ENCODE measurements around the gene ZNF549. TPM values are rescaled to one million over a fixed set of nuclear protein-coding genes. Genes with fewer than 3 reads are reported as not detected.

ZNF549 gene
- total RNA-seq, 4 donors from 2014 or later = 5.4 to 9.3 (median 5.7) TPM

DNA sequence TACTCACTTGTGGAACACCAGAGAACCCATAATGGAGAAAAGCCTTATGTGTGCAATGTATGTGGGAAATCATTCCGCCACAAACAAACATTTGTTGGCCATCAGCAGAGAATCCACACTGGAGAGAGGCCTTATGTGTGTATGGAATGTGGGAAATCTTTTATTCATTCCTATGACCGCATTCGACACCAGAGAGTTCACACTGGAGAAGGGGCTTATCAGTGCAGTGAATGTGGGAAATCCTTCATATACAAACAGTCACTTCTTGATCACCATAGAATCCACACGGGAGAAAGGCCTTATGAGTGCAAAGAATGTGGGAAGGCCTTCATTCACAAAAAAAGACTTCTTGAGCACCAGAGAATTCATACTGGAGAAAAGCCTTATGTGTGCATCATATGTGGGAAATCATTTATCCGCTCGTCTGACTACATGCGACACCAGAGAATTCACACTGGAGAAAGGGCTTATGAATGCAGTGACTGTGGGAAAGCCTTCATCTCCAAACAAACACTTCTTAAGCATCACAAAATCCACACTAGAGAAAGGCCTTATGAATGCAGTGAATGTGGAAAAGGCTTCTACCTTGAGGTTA lies 10.9 kb downstream of the ZNF549 start:
- Histone ChIP-seq H3K4me3 (no peak overlapping the region), H3K9me3 (peaks cover 3 to 100% (median 5%) of the 10 kb centered on the region in 3 donors)
- ATAC-seq = no peak

DNA sequence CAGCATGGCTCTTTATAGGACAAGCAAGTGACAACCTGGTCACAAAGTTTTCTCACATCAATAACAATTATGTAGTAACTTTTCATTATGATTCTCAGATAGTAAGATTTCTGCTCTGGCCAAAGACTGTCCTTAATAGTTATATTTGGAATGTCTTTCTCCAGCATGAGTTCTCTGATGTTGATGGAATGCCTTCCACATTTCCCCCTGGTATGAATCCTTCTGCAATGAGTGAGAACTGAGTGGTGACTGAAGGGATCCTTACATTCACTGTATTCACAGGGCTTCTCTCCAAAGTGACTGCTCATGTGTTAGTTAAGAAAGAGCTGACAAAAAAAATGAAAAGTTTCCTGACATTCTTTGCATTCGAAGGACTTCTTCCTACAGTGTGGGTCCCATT lies 19.4 kb downstream of the ZNF549 start:
- Histone ChIP-seq H3K27me3 (no peaks in the 10 kb centered on the region), H3K36me3 (peaks cover 33 to 100% of the 10 kb centered on the region in 2 donors), H3K27ac (no peak overlapping the region), H3K4me1 (no peaks in the 10 kb centered on the region), H3K9me3 (peaks cover 6 to 100% (median 11%) of the 10 kb centered on the region in 3 donors), H3K4me3 (no peak overlapping the region)
- 100% methylated on average over 1 of the region's 1 CpG; no CpG with 5 or more reads in 1 of the 2 donors for WGBS, 2 donors (ENCODE audit: low coverage in 1 of 2)
- TF ChIP-seq, protein P1, sequence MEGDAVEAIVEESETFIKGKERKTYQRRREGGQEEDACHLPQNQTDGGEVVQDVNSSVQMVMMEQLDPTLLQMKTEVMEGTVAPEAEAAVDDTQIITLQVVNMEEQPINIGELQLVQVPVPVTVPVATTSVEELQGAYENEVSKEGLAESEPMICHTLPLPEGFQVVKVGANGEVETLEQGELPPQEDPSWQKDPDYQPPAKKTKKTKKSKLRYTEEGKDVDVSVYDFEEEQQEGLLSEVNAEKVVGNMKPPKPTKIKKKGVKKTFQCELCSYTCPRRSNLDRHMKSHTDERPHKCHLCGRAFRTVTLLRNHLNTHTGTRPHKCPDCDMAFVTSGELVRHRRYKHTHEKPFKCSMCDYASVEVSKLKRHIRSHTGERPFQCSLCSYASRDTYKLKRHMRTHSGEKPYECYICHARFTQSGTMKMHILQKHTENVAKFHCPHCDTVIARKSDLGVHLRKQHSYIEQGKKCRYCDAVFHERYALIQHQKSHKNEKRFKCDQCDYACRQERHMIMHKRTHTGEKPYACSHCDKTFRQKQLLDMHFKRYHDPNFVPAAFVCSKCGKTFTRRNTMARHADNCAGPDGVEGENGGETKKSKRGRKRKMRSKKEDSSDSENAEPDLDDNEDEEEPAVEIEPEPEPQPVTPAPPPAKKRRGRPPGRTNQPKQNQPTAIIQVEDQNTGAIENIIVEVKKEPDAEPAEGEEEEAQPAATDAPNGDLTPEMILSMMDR (IDR thresholded peaks at IDR 0.05) = no peak
- TF ChIP-seq EP300 (IDR thresholded peaks at IDR 0.05) = no peak
- TF ChIP-seq POLR2A (IDR thresholded peaks at IDR 0.05) = no peak
- TF ChIP-seq POLR2AphosphoS5 (IDR thresholded peaks at IDR 0.05) = no peak
- no peak for ATAC-seq

More for the DNA sequence above, 10.9 kb downstream of the ZNF549 start:
- Histone ChIP-seq H3K4me1 (no peaks in the 10 kb centered on the region), H3K36me3 (peaks cover 31 to 100% of the 10 kb centered on the region in 2 donors), H3K27me3 (no peaks in the 10 kb centered on the region), H3K27ac (no peak overlapping the region)
- TF ChIP-seq POLR2A (IDR thresholded peaks at IDR 0.05) (no peak), EP300 (IDR thresholded peaks at IDR 0.05) (no peak), POLR2AphosphoS5 (IDR thresholded peaks at IDR 0.05) (no peak)
- TF ChIP-seq, protein P1 (IDR thresholded peaks at IDR 0.05) = no peak
- 91 to 98% methylated on average over 7 of the region's 7 CpGs for WGBS, 2 donors (ENCODE audit: low coverage in 1 of 2)

DNA sequence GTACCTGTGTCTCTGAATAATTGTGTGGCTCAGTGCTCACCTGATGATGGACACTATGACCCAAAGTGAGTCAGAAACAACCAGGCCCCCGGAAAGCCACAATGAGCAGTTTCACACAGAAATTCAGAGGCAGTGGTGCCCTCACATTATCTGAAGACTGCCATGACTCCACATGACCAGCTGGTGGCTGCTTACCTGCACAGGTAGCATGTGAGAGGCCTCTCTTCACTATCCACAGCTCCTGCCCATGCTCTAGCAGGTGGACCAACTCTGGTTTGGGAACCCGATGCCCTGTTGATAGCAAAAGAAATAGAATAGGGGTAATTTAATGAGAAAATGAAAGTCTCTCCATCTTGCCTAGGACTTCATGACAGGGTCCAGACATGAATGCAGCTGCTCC lies 25.3 kb downstream of the ZNF549 start:
- Histone ChIP-seq H3K27ac (no peak overlapping the region), H3K27me3 (no peaks in the 10 kb centered on the region), H3K4me1 (no peaks in the 10 kb centered on the region), H3K36me3 (peaks cover 7 to 99% of the 10 kb centered on the region in 2 donors), H3K4me3 (no peak overlapping the region), H3K9me3 (peaks cover 0 to 91% (median 4%) of the 10 kb centered on the region in 3 donors)
- ATAC-seq = no peak
- 100% methylated on average over 1 of the region's 2 CpGs; no CpG with 5 or more reads in 1 of the 2 donors for WGBS, 2 donors (ENCODE audit: low coverage in 1 of 2)
- TF ChIP-seq, protein P1 (IDR thresholded peaks at IDR 0.05) = no peak
- no peak for TF ChIP-seq POLR2A (IDR thresholded peaks at IDR 0.05)

DNA sequence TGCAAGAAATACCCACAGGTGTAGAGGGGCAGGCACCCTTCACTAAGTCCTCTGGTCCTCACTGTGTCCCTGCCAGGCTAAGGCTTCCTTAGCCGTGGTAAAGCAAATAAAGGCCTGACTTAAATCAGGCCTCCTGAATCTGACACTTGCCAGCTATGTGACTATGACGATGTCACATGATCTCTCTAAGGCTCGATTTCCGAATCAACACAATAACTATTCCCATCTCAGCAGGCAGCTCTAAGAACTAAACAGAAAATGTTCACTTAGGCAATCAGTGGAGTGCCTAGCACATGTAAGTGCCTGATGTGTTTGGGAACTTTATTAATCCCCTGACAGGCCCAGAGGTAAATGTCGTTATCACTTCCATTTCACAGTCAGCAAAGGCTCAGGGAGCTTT lies 30.5 kb downstream of the ZNF549 start:
- peaks cover 0 to 46% of the 10 kb centered on the region in 2 donors for H3K36me3 ChIP-seq
- ATAC-seq = no peak
- no peak overlapping the region for H3K27ac ChIP-seq
- H3K4me3 ChIP-seq = no peak overlapping the region
- H3K4me1 ChIP-seq = peaks cover 0 to 26% (median 13%) of the 10 kb centered on the region in 3 donors
- no peak for TF ChIP-seq EP300 (IDR thresholded peaks at IDR 0.05)
- TF ChIP-seq POLR2AphosphoS5 (IDR thresholded peaks at IDR 0.05) = no peak
- TF ChIP-seq, protein P1 (IDR thresholded peaks at IDR 0.05) = no peak
- TF ChIP-seq POLR2A (IDR thresholded peaks at IDR 0.05) = no peak
- WGBS, 2 donors (ENCODE audit: low coverage in 1 of 2) = 73 to 74% methylated on average over 2 to 4 of the region's 5 CpGs
- no peaks in the 10 kb centered on the region for H3K27me3 ChIP-seq
- peaks cover 0 to 57% (median 1%) of the 10 kb centered on the region in 3 donors for H3K9me3 ChIP-seq

DNA sequence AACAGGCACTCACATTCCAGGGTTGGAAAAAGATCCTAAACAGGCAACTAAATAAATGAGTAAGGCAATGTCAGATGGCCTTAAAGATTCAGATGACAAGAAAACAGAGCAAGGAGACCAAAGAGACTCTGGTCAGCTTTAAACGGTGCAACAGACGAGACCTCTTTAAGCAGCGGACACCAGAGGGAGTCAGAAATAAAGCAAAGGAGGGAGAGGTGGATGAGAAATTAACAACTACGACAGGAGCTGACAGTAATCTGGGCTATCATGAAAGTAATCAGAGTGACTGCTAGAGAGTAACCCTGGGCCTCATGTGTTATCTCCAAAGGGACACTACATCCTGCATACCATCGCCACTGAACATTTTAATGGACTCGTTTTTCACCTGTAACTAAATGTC lies 31.4 kb downstream of the ZNF549 start:
- Histone ChIP-seq H3K9me3 (peaks cover 0 to 51% (median under 1%) of the 10 kb centered on the region in 3 donors), H3K4me1 (peaks cover 0 to 26% (median 13%) of the 10 kb centered on the region in 3 donors), H3K36me3 (peaks cover 0 to 38% of the 10 kb centered on the region in 2 donors), H3K27ac (peak overlapping the region in 2 of 4 donors; percentile 80), H3K4me3 (peak overlapping the region; percentile 54 to 95), H3K27me3 (no peaks in the 10 kb centered on the region)
- TF ChIP-seq POLR2AphosphoS5 (IDR thresholded peaks at IDR 0.05) (no peak), POLR2A (IDR thresholded peaks at IDR 0.05) (no peak), EP300 (IDR thresholded peaks at IDR 0.05) (no peak)
- TF ChIP-seq, protein P1 (IDR thresholded peaks at IDR 0.05) = no peak
- 11 to 19% methylated on average over 6 of the region's 6 CpGs for WGBS, 2 donors (ENCODE audit: low coverage in 1 of 2)
- ATAC-seq = no peak
